K562 (cell line): ENCODE measurements around the gene SLC30A3. TPM values are rescaled to one million over a fixed set of nuclear protein-coding genes. Genes with fewer than 3 reads are reported as not detected.

Source experiments
- ARID3B ChIP-seq: fragments of 250-450 bp; sonication (Bioruptor Pico); IDR thresholded peaks from 2 replicates; pipeline ENCODE4 v1.4.0; 2020; ENCODE audit warnings: borderline replicate concordance
- NCOR1 ChIP-seq: fragments of 450-650 bp; IDR thresholded peaks from 2 replicates; pipeline ENCODE4 v1.6.1; 2016; ENCODE audit warnings: mild to moderate bottlenecking, moderate library complexity
- PKNOX1 ChIP-seq: fragments of 450-650 bp; IDR thresholded peaks from 2 replicates; pipeline ENCODE4 v1.6.1; 2016
- RFX7 ChIP-seq: fragments of 250-450 bp; sonication (Bioruptor Pico); IDR thresholded peaks from 2 replicates; pipeline ENCODE4 v1.5.1; 2021; ENCODE audit warnings: mild to moderate bottlenecking
- STAT5A ChIP-seq: IDR thresholded peaks from 2 replicates; pipeline ENCODE4 v1.6.1; 2012; ENCODE audit warnings: low read length, inconsistent platforms, borderline replicate concordance
- TAF9B ChIP-seq: fragments of 450-650 bp; IDR thresholded peaks from 2 replicates; pipeline ENCODE4 v1.6.1; 2018; ENCODE audit warnings: mild to moderate bottlenecking; ENCODE audit not compliant: partially characterized antibody
- TCF15 ChIP-seq: fragments of 250-450 bp; sonication (Bioruptor Pico); IDR thresholded peaks from 2 replicates; pipeline ENCODE4 v1.8.0; 2022; ENCODE audit warnings: moderate library complexity, mild to moderate bottlenecking, inconsistent platforms
- ZNF444 ChIP-seq: fragments of 250-450 bp; sonication (Bioruptor Pico); IDR thresholded peaks from 2 replicates; pipeline ENCODE4 v1.4.0; 2020; ENCODE audit warnings: mild to moderate bottlenecking, moderate library complexity
- ZNF77 ChIP-seq: fragments of 250-450 bp; sonication (Bioruptor Pico); IDR thresholded peaks from 2 replicates; pipeline ENCODE4 v1.5.0; 2020
- polyA plus RNA-seq, 8 experiments: library from polyadenylated mRNA; depleted of rRNA in 4 of 8; stranded (reverse) in 5 of 8; unstranded in 3 of 8; fragments of >200 nt; fragmentation: Nextera tagmentation in 2 of 8; fragmentation: Illumina TruSeq in 1 of 8; extraction: Ambion mirVana in 2 of 8; extraction: Trizol in 1 of 8; gene quantifications; 2 replicates each; pipeline versions ENCODE4 v1.2.1 to v1.2.3, GENCODE V29; 2011 to 2014; ENCODE audit warnings: inconsistent platforms in 1 of 8, missing spikeins in 1 of 8
- total RNA-seq, 7 experiments: library from RNA; depleted of rRNA in 6 of 7; stranded (reverse); fragments of >200 nt in 6 of 7; fragmentation: Illumina TruSeq in 2 of 7; extraction: Trizol in 2 of 7; gene quantifications; 2 replicates each; pipeline versions ENCODE4 v1.2.1 to v1.2.3, GENCODE V29; 2011 to 2021; ENCODE audit warnings: low replicate concordance in 1 of 7
- TF ChIP-seq, protein P1 (sequence below): fragments of 450-650 bp; formaldehyde crosslinking; conservative IDR thresholded peaks from 2 replicates; pipeline ENCODE4 v1.4.0; 2022; ENCODE audit warnings: mild to moderate bottlenecking, missing genetic modification characterization
- TF ChIP-seq, protein P2 (sequence below): fragments of 450-650 bp; IDR thresholded peaks from 2 replicates; pipeline ENCODE4 v1.6.1; 2018; ENCODE audit not compliant: partially characterized antibody
- TF ChIP-seq, protein P3 (sequence below), 2 experiments: fragments of 250-450 bp in 1 of 2; fragments of 450-650 bp in 1 of 2; sonication (Bioruptor Pico) in 1 of 2; IDR thresholded peaks; 2 replicates each; pipeline versions ENCODE4 v1.6.1 to v1.8.0; 2016 to 2021; ENCODE audit warnings: mild to moderate bottlenecking in 2 of 2, moderate library complexity in 2 of 2, missing compliant biosample characterization in 1 of 2, missing genetic modification characterization in 1 of 2

SLC30A3 gene
- total and polyA plus RNA-seq, 9 of the 15 experiments (the other 6 are each of a cell fraction or from before 2014, with no cell fraction given): 0.03 to 2.7 (median 0.89) TPM; not detected in 1

GRCh38 chr2:27217173-27218121 lies 45.4 kb downstream of the SLC30A3 start, which contains the start of gene CAD (continued):
- TF ChIP-seq, protein P1, sequence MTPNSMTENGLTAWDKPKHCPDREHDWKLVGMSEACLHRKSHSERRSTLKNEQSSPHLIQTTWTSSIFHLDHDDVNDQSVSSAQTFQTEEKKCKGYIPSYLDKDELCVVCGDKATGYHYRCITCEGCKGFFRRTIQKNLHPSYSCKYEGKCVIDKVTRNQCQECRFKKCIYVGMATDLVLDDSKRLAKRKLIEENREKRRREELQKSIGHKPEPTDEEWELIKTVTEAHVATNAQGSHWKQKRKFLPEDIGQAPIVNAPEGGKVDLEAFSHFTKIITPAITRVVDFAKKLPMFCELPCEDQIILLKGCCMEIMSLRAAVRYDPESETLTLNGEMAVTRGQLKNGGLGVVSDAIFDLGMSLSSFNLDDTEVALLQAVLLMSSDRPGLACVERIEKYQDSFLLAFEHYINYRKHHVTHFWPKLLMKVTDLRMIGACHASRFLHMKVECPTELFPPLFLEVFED (CRISPR knock-in tag): no peak
- TF ChIP-seq PKNOX1 (no peak), NCOR1 (no peak), STAT5A (no peak), ZNF444 (no peak), RFX7 (CRISPR knock-in tag) (no peak), ZNF77 (CRISPR knock-in tag) (no peak), TCF15 (CRISPR knock-in tag) (no peak), ARID3B (CRISPR knock-in tag) (no peak), TAF9B (peak; percentile 33)
- TF ChIP-seq, protein P2, sequence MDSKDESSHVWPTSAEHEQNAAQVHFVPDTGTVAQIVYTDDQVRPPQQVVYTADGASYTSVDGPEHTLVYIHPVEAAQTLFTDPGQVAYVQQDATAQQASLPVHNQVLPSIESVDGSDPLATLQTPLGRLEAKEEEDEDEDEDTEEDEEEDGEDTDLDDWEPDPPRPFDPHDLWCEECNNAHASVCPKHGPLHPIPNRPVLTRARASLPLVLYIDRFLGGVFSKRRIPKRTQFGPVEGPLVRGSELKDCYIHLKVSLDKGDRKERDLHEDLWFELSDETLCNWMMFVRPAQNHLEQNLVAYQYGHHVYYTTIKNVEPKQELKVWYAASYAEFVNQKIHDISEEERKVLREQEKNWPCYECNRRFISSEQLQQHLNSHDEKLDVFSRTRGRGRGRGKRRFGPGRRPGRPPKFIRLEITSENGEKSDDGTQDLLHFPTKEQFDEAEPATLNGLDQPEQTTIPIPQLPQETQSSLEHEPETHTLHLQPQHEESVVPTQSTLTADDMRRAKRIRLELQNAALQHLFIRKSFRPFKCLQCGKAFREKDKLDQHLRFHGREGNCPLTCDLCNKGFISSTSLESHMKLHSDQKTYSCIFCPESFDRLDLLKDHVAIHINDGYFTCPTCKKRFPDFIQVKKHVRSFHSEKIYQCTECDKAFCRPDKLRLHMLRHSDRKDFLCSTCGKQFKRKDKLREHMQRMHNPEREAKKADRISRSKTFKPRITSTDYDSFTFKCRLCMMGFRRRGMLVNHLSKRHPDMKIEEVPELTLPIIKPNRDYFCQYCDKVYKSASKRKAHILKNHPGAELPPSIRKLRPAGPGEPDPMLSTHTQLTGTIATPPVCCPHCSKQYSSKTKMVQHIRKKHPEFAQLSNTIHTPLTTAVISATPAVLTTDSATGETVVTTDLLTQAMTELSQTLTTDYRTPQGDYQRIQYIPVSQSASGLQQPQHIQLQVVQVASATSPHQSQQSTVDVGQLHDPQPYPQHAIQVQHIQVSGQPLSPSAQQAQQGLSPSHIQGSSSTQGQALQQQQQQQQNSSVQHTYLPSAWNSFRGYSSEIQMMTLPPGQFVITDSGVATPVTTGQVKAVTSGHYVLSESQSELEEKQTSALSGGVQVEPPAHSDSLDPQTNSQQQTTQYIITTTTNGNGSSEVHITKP: peak; percentile 82
- TF ChIP-seq, protein P3, sequence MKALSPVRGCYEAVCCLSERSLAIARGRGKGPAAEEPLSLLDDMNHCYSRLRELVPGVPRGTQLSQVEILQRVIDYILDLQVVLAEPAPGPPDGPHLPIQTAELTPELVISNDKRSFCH (CRISPR knock-in tag; IDR thresholded peaks at IDR 0.05): no peak
- TF ChIP-seq, protein P3 (tag; IDR thresholded peaks at IDR 0.05): peak; percentile 56
